Neural progenitor cell (in vitro differentiated cells): Measurements from ENCODE around the gene HBS1L. TPM values are rescaled to one million over a fixed set of nuclear protein-coding genes. Genes with fewer than 3 reads are reported as not detected.

Experiments
- DNase-seq: peaks from one replicate; pipeline ENCODE4 v3.0.0-alpha.2; 2016; ENCODE audit warnings: low spot score
- H2AFZ ChIP-seq: fragments of 200-600 bp; sonication (generic); replicated peaks from 2 replicates; pipeline ENCODE4 v1.6.1; 2016; ENCODE audit warnings: antibody characterized with exemption
- H3F3A ChIP-seq: fragments of 200-600 bp; sonication (generic); 2 replicates; pipeline ENCODE4 v1.6.1; 2016; ENCODE audit warnings: antibody characterized with exemption, low read depth
- H3K27ac ChIP-seq: fragments of 200-600 bp; sonication (generic); 2 replicates; pipeline ENCODE4 v1.5.1; 2016; ENCODE audit warnings: mild to moderate bottlenecking
- H3K27me3 ChIP-seq: fragments of 200-600 bp; sonication (generic); 2 replicates; pipeline ENCODE4 v1.6.1; 2016; ENCODE audit warnings: mild to moderate bottlenecking, moderate library complexity
- H3K36me3 ChIP-seq: fragments of 200-600 bp; sonication (generic); 2 replicates; pipeline ENCODE4 v1.5.1; 2016
- H3K4me1 ChIP-seq: fragments of 200-600 bp; sonication (generic); 2 replicates; pipeline ENCODE4 v1.6.1; 2016; ENCODE audit warnings: mixed run types
- H3K4me2 ChIP-seq: fragments of 200-600 bp; sonication (generic); 2 replicates; pipeline ENCODE4 v1.6.1; 2016
- H3K4me3 ChIP-seq: fragments of 200-600 bp; sonication (generic); 2 replicates; pipeline ENCODE4 v1.5.1; 2016
- H3K79me2 ChIP-seq: fragments of 200-600 bp; sonication (generic); 2 replicates; pipeline ENCODE4 v1.6.1; 2016; ENCODE audit warnings: low read depth
- H3K9ac ChIP-seq: fragments of 200-600 bp; sonication (generic); 2 replicates; pipeline ENCODE4 v1.6.1; 2016
- H3K9me3 ChIP-seq: fragments of 200-600 bp; sonication (generic); 2 replicates; pipeline ENCODE4 v1.5.1; 2016; ENCODE audit warnings: low read depth
- H4K20me1 ChIP-seq: fragments of 200-600 bp; sonication (generic); 2 replicates; pipeline ENCODE4 v1.6.1; 2016; ENCODE audit warnings: low read depth
- H3K27ac Mint-ChIP-seq: 3 replicates; pipeline ENCODE4 v1.8.0; 2021; ENCODE audit warnings: mixed read lengths
- H3K27me3 Mint-ChIP-seq: 2 replicates; pipeline ENCODE4 v1.8.0; 2022; ENCODE audit warnings: low read depth, mild to moderate bottlenecking, inconsistent platforms, moderate library complexity, mixed read lengths; ENCODE audit not compliant: insufficient read depth
- H3K36me3 Mint-ChIP-seq: 3 replicates; pipeline ENCODE4 v1.8.0; 2021; ENCODE audit warnings: mixed read lengths
- H3K4me1 Mint-ChIP-seq: 3 replicates; pipeline ENCODE4 v1.8.0; 2021; ENCODE audit warnings: mixed read lengths
- H3K4me3 Mint-ChIP-seq: 3 replicates; pipeline ENCODE4 v1.8.0; 2021; ENCODE audit warnings: mild to moderate bottlenecking, moderate library complexity, mixed read lengths
- H3K9me3 Mint-ChIP-seq: 3 replicates; pipeline ENCODE4 v1.8.0; 2020; ENCODE audit warnings: mixed read lengths
- EZH2 ChIP-seq: fragments of 200-600 bp; sonication (generic); IDR thresholded peaks from 2 replicates; pipeline ENCODE4 v1.6.1; 2017; ENCODE audit warnings: antibody characterized with exemption, mild to moderate bottlenecking, moderate library complexity
- EZH2phosphoT487 ChIP-seq: fragments of 200-600 bp; sonication (generic); IDR thresholded peaks from 2 replicates; pipeline ENCODE4 v1.6.1; 2017; ENCODE audit warnings: antibody characterized with exemption
- microRNA-seq: library from miRNA; unstranded; fragments of <30 nt; microRNA quantifications from one replicate; pipeline ENCODE4, GENCODE V29; 2016
- total RNA-seq: library from RNA; depleted of rRNA; stranded (reverse); fragments of >200 nt; gene quantifications from 2 replicates; pipeline ENCODE4 v1.2.3, GENCODE V29; 2015; ENCODE audit warnings: low replicate concordance
- TF ChIP-seq, protein P1 (sequence below): fragments of 200-600 bp; sonication (generic); IDR thresholded peaks from 2 replicates; pipeline ENCODE4 v1.5.1; 2017; ENCODE audit warnings: antibody characterized with exemption, mild to moderate bottlenecking

The HBS1L gene
- total RNA-seq, 1 donor from 2014 or later: 215 TPM

DNA sequence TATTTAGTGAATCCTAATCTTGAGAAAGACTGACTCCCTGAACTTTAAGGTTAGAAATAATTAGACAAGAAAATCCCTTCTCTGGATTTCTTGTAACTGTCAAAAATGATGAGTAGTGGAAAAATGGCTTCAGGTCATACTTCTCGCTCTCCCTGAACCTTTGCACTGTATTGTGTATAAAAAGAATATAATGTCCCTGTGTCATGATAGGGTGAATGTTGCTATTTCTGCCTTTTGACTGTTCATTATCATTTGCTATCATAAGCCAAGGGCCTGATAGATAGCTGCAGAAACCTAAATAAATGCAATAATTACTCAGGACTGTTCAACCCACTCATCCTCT lies 144.1 kb downstream of the HBS1L start:
- Mint-ChIP-seq H3K9me3 (peaks cover 3% of the 10 kb centered on the region), H3K27ac (no peak overlapping the region), H3K4me1 (peaks cover 3% of the 10 kb centered on the region), H3K27me3 (peaks cover 7% of the 10 kb centered on the region), H3K4me3 (no peak overlapping the region), H3K36me3 (no peaks in the 10 kb centered on the region)
- peaks cover 5% of the 10 kb centered on the region for H3F3A ChIP-seq
- TF ChIP-seq, protein P1, sequence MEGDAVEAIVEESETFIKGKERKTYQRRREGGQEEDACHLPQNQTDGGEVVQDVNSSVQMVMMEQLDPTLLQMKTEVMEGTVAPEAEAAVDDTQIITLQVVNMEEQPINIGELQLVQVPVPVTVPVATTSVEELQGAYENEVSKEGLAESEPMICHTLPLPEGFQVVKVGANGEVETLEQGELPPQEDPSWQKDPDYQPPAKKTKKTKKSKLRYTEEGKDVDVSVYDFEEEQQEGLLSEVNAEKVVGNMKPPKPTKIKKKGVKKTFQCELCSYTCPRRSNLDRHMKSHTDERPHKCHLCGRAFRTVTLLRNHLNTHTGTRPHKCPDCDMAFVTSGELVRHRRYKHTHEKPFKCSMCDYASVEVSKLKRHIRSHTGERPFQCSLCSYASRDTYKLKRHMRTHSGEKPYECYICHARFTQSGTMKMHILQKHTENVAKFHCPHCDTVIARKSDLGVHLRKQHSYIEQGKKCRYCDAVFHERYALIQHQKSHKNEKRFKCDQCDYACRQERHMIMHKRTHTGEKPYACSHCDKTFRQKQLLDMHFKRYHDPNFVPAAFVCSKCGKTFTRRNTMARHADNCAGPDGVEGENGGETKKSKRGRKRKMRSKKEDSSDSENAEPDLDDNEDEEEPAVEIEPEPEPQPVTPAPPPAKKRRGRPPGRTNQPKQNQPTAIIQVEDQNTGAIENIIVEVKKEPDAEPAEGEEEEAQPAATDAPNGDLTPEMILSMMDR: no peak
- no peak for TF ChIP-seq EZH2phosphoT487
- TF ChIP-seq EZH2: no peak
- no peak overlapping the region for H3K4me2 ChIP-seq
- H3K9ac ChIP-seq: no peak overlapping the region
- H3K27ac ChIP-seq: no peak overlapping the region
- H3K27me3 ChIP-seq: no peaks in the 10 kb centered on the region
- H4K20me1 ChIP-seq: no peaks in the 10 kb centered on the region
- H2AFZ ChIP-seq: no peak overlapping the region
- H3K4me1 ChIP-seq: no peaks in the 10 kb centered on the region
- no peaks in the 10 kb centered on the region for H3K9me3 ChIP-seq
- H3K79me2 ChIP-seq: no peaks in the 10 kb centered on the region
- DNase-seq: no peak
- no peak overlapping the region for H3K4me3 ChIP-seq
- no peaks in the 10 kb centered on the region for H3K36me3 ChIP-seq

Small RNAs within 50 kb of the gene (microRNA-seq; reads per million reads assigned to microRNA genes)
- not detected for gene MIR3662

Other genes starting within 250 kb of the HBS1L start
- not detected in 2 replicates for gene ALDH8A1, start 104.7 kb downstream of the HBS1L start, total RNA-seq
- 3.0 and 3.3 TPM in 2 replicates for gene MYB, start 126.5 kb upstream of the HBS1L start, total RNA-seq